K562 treated with DMSO at 1 percent for 12 hours (cell line): Measurements from ENCODE around the gene JCAD. TPM values are rescaled to one million over a fixed set of nuclear protein-coding genes. Genes with fewer than 3 reads are reported as not detected.

Experiments used
- total RNA-seq: library from RNA; unstranded; fragments of 300-600 nt; gene quantifications from 2 replicates; pipeline ENCODE4 v1.2.3, GENCODE V29; 2022; ENCODE audit not compliant: insufficient read depth

The JCAD gene
- total RNA-seq = not detected in 2 replicates

GRCh38 chr10:30059209-30060107 is at the start of gene JCAD:
JCAD (minus strand) TSS chr10:30059586; CDS start chr10:30047812, 11,774 bp downstream.

